HL-60 (cell line): ENCODE results near the gene GNPTAB.

ENCODE experiments used
- DNase-seq, 2 experiments: peaks; one replicate each; pipeline ENCODE4 v3.0.0-alpha.2; 2010 to 2020; ENCODE audit warnings: low read depth in 1 of 2, low spot score in 1 of 2
- H3K27ac ChIP-seq: fragments of 250-450 bp; sonication (Bioruptor Pico); replicated peaks from 2 replicates; pipeline ENCODE4 v1.5.1; 2020; ENCODE audit warnings: mild to moderate bottlenecking, moderate library complexity
- H3K27me3 ChIP-seq: fragments of 250-450 bp; sonication (Bioruptor Pico); 2 replicates; pipeline ENCODE4 v1.5.1; 2021; ENCODE audit warnings: mild to moderate bottlenecking, moderate library complexity; ENCODE audit not compliant: insufficient read depth, poor library complexity, severe bottlenecking
- H3K4me3 ChIP-seq: replicated peaks from 2 replicates; pipeline ENCODE4 v1.5.1; 2011; ENCODE audit warnings: mild to moderate bottlenecking, control low read depth, low read length; ENCODE audit not compliant: insufficient read depth
- CTCF ChIP-seq: IDR thresholded peaks from one replicate; pipeline ENCODE4 v1.5.1; 2011; ENCODE audit warnings: low read length, control low read depth, inconsistent platforms; ENCODE audit not compliant: insufficient read depth
- GABPA ChIP-seq: IDR thresholded peaks from 2 replicates; pipeline ENCODE4 v1.6.1; 2012; ENCODE audit warnings: low read depth
- POLR2AphosphoS5 ChIP-seq: IDR thresholded peaks from 2 replicates; pipeline ENCODE4 v1.6.1; 2012; ENCODE audit warnings: low read depth
- REST ChIP-seq: IDR thresholded peaks from 2 replicates; pipeline ENCODE4 v1.6.1; 2012; ENCODE audit warnings: low read depth; ENCODE audit not compliant: insufficient replicate concordance
- SPI1 ChIP-seq: IDR thresholded peaks from 2 replicates; pipeline ENCODE4 v1.6.1; 2012; ENCODE audit warnings: low read depth, mild to moderate bottlenecking, borderline replicate concordance

Gene GNPTAB

GRCh38 chr12:101782273-101782731 is 48.5 kb downstream of the GNPTAB start:
- Histone ChIP-seq H3K27ac (no peak overlapping the region), H3K4me3 (no peak overlapping the region), H3K27me3 (no peaks in the 10 kb centered on the region)
- TF ChIP-seq SPI1: no peak
- TF ChIP-seq REST: no peak
- no peak for TF ChIP-seq GABPA
- no peak for TF ChIP-seq POLR2AphosphoS5
- no peak for TF ChIP-seq CTCF
- no peak for DNase-seq

- Histone ChIP-seq H3K27me3 (no peaks in the 10 kb centered on the region), H3K4me3 (no peak overlapping the region), H3K27ac (no peak overlapping the region)
- TF ChIP-seq REST: no peak
- TF ChIP-seq SPI1: no peak
- TF ChIP-seq CTCF: no peak
- no peak for TF ChIP-seq POLR2AphosphoS5
- no peak for TF ChIP-seq GABPA
- no peak for DNase-seq
Measured at GRCh38 chr12:101781834-101782233, 48.9 kb downstream of the GNPTAB start.

- peak; percentile 37; the same call in 1 of the 2 replicates for TF ChIP-seq SPI1
- no peak for TF ChIP-seq POLR2AphosphoS5
- no peak overlapping the region for H3K27ac ChIP-seq
- H3K4me3 ChIP-seq: no peak overlapping the region
- H3K27me3 ChIP-seq: no peaks in the 10 kb centered on the region
- no peak for DNase-seq
Measured at GRCh38 chr12:101780599-101780998, 50.2 kb downstream of the GNPTAB start.

- H3K27me3 ChIP-seq: no peaks in the 10 kb centered on the region
Measured at GRCh38 chr12:101779626-101780025, 51.1 kb downstream of the GNPTAB start.

More at GRCh38 chr12:101779626-101780025, 51.1 kb downstream of the GNPTAB start:
- DNase-seq: no peak
- H3K27ac ChIP-seq: no peak overlapping the region
- TF ChIP-seq SPI1 (no peak), REST (no peak), CTCF (no peak)
- H3K4me3 ChIP-seq: no peak overlapping the region
